Measurements from ENCODE around the gene RB1. TPM values are rescaled to one million over a fixed set of nuclear protein-coding genes. Genes with fewer than 3 reads are reported as not detected.

Gene RB1
- total RNA-seq, 3 donors from 2014 or later (not counting 1 experiment from before 2014, with no cell fraction given): 25.5 to 28.3 (median 26.9) TPM

DNA sequence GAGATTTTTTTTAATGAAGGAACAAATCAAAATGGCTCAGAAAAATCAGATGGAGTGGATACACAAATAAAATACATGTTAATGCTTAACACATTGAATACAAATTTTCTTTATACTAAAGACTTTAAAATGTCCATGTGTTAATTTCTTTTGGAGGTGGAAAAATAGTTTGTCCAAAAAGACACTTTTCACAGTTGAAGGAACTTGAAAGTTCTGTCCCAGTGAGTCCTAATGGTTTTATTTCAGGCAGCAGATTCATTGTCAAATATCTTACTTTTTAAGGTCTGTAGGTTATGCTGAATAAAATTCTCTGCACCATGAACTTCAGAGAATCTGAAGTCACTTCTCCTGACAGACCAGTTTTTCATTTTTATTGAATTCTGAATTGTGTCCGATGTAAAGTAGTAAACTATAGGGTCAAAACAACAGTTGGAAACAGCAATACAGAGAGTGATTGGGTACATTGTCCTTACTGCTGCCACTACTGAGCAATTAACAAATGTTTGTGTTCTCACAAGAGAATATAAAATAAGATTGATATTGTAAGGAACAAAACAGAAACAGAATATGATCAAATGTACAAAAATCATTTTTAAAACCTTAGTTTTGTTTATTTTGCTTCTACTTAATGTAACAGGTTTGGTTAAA lies 107.7 kb downstream of the RB1 start:
- H3K4me3 Mint-ChIP-seq: peak overlapping the region; percentile 94
- ATAC-seq (peak in 2 of 3 donors; percentile 43 to 45), DNase-seq (no peak)
- WGBS (ENCODE audit: insufficient coverage): 58% methylated on average over 1 of the region's 1 CpG
- H3K27me3 ChIP-seq (ENCODE audit: control insufficient read depth, insufficient read depth, low read length): no peaks in the 10 kb centered on the region
- no peaks in the 10 kb centered on the region for H3K9me3 Mint-ChIP-seq
- no peaks in the 10 kb centered on the region for H3K27me3 Mint-ChIP-seq (ENCODE audit: low read depth in 2 of 2)
- intact Hi-C loops (cut with micrococcal nuclease): loop anchor here (5.0 kb wide), 1 partner anchor 36 kb away; no protein-coding TSS in a partner anchor
- H3K27ac Mint-ChIP-seq: peak overlapping the region; percentile 95 to 96
- H3K4me3 ChIP-seq (ENCODE audit: low read length): peak overlapping the region; percentile 58
- peaks cover 2% of the 10 kb centered on the region for H3K36me3 ChIP-seq (ENCODE audit: control insufficient read depth, insufficient read depth, low read length)
- H3K27ac ChIP-seq (ENCODE audit: low read length): peak overlapping the region; percentile 87
- TF ChIP-seq CTCF (IDR thresholded peaks at IDR 0.05): no peak
- H3K4me1 ChIP-seq (ENCODE audit: control insufficient read depth, insufficient read depth, low read length): peaks cover 4% of the 10 kb centered on the region
- no peaks in the 10 kb centered on the region for H3K36me3 Mint-ChIP-seq
- H3K9me3 ChIP-seq (ENCODE audit: control insufficient read depth, insufficient read depth, low read length): no peaks in the 10 kb centered on the region
- peaks cover 42 to 49% of the 10 kb centered on the region in 2 donors for H3K4me1 Mint-ChIP-seq

GRCh38 chr13:48411841-48412531 lies 108.4 kb downstream of the RB1 start:
- H3K4me3 Mint-ChIP-seq: peak overlapping the region; percentile 94
- H3K27ac Mint-ChIP-seq: peak overlapping the region; percentile 95 to 96
- H3K27me3 Mint-ChIP-seq (ENCODE audit: low read depth in 2 of 2): no peaks in the 10 kb centered on the region
- H3K36me3 ChIP-seq (ENCODE audit: control insufficient read depth, insufficient read depth, low read length): no peaks in the 10 kb centered on the region
- peak; percentile 57 to 77 (median 71) for ATAC-seq
- peaks cover 4% of the 10 kb centered on the region for H3K4me1 ChIP-seq (ENCODE audit: control insufficient read depth, insufficient read depth, low read length)
- H3K9me3 ChIP-seq (ENCODE audit: control insufficient read depth, insufficient read depth, low read length): no peaks in the 10 kb centered on the region
- H3K27ac ChIP-seq (ENCODE audit: low read length): peak overlapping the region; percentile 87
- peaks cover 42 to 49% of the 10 kb centered on the region in 2 donors for H3K4me1 Mint-ChIP-seq
- no peak for TF ChIP-seq CTCF (IDR thresholded peaks at IDR 0.05)
- intact Hi-C loops (cut with micrococcal nuclease): loop anchor here (5.0 kb wide), 1 partner anchor 35 kb away; no protein-coding TSS in a partner anchor
- WGBS (ENCODE audit: insufficient coverage): 48% methylated on average over 7 of the region's 13 CpGs
- DNase-seq: peak in 1 of 2 donors; percentile 58
- peak overlapping the region; percentile 58 for H3K4me3 ChIP-seq (ENCODE audit: low read length)
- no peaks in the 10 kb centered on the region for H3K36me3 Mint-ChIP-seq
- H3K9me3 Mint-ChIP-seq: no peaks in the 10 kb centered on the region
- H3K27me3 ChIP-seq (ENCODE audit: control insufficient read depth, insufficient read depth, low read length): no peaks in the 10 kb centered on the region

GRCh38 chr13:48412881-48413351 lies 109.4 kb downstream of the RB1 start, which contains the start of gene LPAR6:
LPAR6 (minus strand) TSS chr13:48413113; CDS start chr13:48412423, 690 bp downstream.
- H3K27me3 Mint-ChIP-seq (ENCODE audit: low read depth in 2 of 2): no peaks in the 10 kb centered on the region
- Histone ChIP-seq H3K36me3 (ENCODE audit: control insufficient read depth, insufficient read depth, low read length) (no peaks in the 10 kb centered on the region), H3K4me3 (ENCODE audit: low read length) (peak within 1 kb of the TSS; percentile 58), H3K27ac (ENCODE audit: low read length) (peak within 1 kb of the TSS; percentile 87), H3K9me3 (ENCODE audit: control insufficient read depth, insufficient read depth, low read length) (no peaks in the 10 kb centered on the region), H3K27me3 (ENCODE audit: control insufficient read depth, insufficient read depth, low read length) (no peaks in the 10 kb centered on the region), H3K4me1 (ENCODE audit: control insufficient read depth, insufficient read depth, low read length) (peaks cover 4% of the 10 kb centered on the region)
- peaks cover 8% of the 10 kb centered on the region for H3K36me3 Mint-ChIP-seq
- H3K27ac Mint-ChIP-seq: peak within 1 kb of the TSS; percentile 95 to 96
- H3K9me3 Mint-ChIP-seq: peaks cover 0 to 5% of the 10 kb centered on the region in 2 donors
- peaks cover 36 to 53% of the 10 kb centered on the region in 2 donors for H3K4me1 Mint-ChIP-seq
- ATAC-seq (peak; percentile 47 to 59 (median 50)), DNase-seq (peak in 1 of 2 donors; percentile 72)
- peak within 1 kb of the TSS; percentile 94 for H3K4me3 Mint-ChIP-seq
- WGBS (ENCODE audit: insufficient coverage): 51% methylated on average over 4 of the region's 4 CpGs
- no peak for TF ChIP-seq CTCF (IDR thresholded peaks at IDR 0.05)
- intact Hi-C loops (cut with micrococcal nuclease): loop anchor here (5.0 kb wide), 1 partner anchor 34 kb away; no protein-coding TSS in a partner anchor

All from natural killer cell (primary cell).